Measurements from ENCODE around the gene FNDC3B.

Gene FNDC3B

DNA sequence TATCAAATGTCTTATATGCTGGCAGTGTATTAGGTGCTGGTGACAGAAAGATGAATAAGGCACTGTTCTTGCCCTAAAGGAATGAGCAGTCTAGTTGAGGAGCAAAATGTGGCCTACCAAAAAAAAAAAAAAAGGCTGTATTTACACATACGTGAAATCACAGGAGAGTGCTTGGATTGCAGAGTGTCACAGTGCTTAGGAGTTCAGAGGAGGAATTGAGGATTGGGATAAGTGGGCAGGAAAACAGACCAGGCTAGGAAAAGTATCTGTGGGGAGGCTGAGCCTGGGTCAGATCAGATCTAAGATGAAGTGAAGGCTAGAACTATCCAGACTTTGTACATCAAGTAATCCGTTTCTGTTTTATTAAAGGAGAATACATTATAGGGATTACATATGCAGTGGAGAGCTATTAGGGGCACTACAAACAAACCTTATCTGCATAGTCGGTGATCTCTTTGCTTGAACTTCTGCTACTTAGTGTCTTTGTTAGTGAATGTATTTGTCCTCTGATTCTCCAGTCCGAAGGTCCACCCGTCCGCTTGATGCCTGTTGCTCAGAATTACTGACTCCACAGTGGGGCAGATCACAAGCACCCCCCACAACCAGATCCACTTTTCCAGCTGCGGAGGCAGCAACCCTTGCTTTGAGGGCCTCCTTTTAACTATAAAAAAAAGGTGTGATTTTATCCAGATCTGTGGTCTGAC is 80.0 kb downstream of the FNDC3B start:
- peaks cover 32% of the 10 kb centered on the region for H3K36me3 ChIP-seq
- H3K4me1 ChIP-seq (ENCODE audit: control insufficient read depth in 1 of 2, insufficient read depth in 1 of 2, low read depth in 1 of 2, low read length in 1 of 2): peaks cover 20 to 28% of the 10 kb centered on the region in 2 experiments
- H3K27ac ChIP-seq: no peak overlapping the region
- H3K9me3 ChIP-seq: no peaks in the 10 kb centered on the region
- no peaks in the 10 kb centered on the region for H3K27me3 ChIP-seq
- H3K4me3 ChIP-seq (ENCODE audit: low read depth in 1 of 2, low read length in 1 of 2): no peak overlapping the region
- no peak for TF ChIP-seq CTCF (IDR thresholded peaks at IDR 0.05)

GRCh38 chr3:172120912-172121311 is 81.5 kb downstream of the FNDC3B start:
- Histone ChIP-seq H3K4me1 (ENCODE audit: control insufficient read depth in 1 of 2, insufficient read depth in 1 of 2, low read depth in 1 of 2, low read length in 1 of 2) (peaks cover 26 to 28% of the 10 kb centered on the region in 2 experiments), H3K36me3 (peaks cover 29% of the 10 kb centered on the region), H3K27ac (no peak overlapping the region), H3K4me3 (ENCODE audit: low read depth in 1 of 2, low read length in 1 of 2) (no peak overlapping the region), H3K27me3 (no peaks in the 10 kb centered on the region), H3K9me3 (no peaks in the 10 kb centered on the region)
- TF ChIP-seq CTCF (IDR thresholded peaks at IDR 0.05): no peak

GRCh38 chr3:172121981-172122380 is 82.6 kb downstream of the FNDC3B start:
- Histone ChIP-seq H3K4me1 (ENCODE audit: control insufficient read depth in 1 of 2, insufficient read depth in 1 of 2, low read depth in 1 of 2, low read length in 1 of 2) (peaks cover 36 to 38% of the 10 kb centered on the region in 2 experiments), H3K27ac (peak overlapping the region; percentile 56), H3K36me3 (peaks cover 18% of the 10 kb centered on the region), H3K9me3 (no peaks in the 10 kb centered on the region), H3K27me3 (no peaks in the 10 kb centered on the region), H3K4me3 (ENCODE audit: low read depth in 1 of 2, low read length in 1 of 2) (no peak overlapping the region)
- no peak for TF ChIP-seq CTCF (IDR thresholded peaks at IDR 0.05)

DNA sequence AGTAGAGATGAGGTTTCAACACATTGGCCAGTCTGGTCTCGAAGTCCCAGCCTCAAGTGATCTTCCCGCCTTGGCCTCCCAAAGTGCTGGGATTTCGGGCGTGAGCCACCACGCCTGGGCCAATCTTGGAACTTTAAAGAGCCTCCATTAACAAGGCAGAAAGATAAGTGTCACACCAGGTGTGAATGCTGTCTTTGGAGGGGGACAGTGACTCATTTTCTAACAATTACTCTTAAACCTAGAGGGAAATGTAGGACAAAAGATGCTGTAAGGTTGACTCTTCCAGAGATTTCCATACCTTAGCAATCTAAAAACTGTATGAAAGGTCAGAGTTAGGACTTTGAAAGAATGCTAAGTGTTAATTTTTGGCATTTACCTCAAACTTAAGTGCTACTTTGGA is 84.9 kb downstream of the FNDC3B start:
- TF ChIP-seq CTCF (IDR thresholded peaks at IDR 0.05): no peak
- Histone ChIP-seq H3K4me3 (ENCODE audit: low read depth in 1 of 2, low read length in 1 of 2) (no peak overlapping the region), H3K9me3 (no peaks in the 10 kb centered on the region), H3K27me3 (no peaks in the 10 kb centered on the region), H3K36me3 (peaks cover 17% of the 10 kb centered on the region), H3K4me1 (ENCODE audit: control insufficient read depth in 1 of 2, insufficient read depth in 1 of 2, low read depth in 1 of 2, low read length in 1 of 2) (peaks cover 44 to 49% of the 10 kb centered on the region in 2 experiments), H3K27ac (peak overlapping the region; percentile 95)

GRCh38 chr3:172125053-172125452 is 85.7 kb downstream of the FNDC3B start:
- no peaks in the 10 kb centered on the region for H3K27me3 ChIP-seq
- H3K36me3 ChIP-seq: peaks cover 12% of the 10 kb centered on the region
- no peak overlapping the region for H3K4me3 ChIP-seq (ENCODE audit: low read depth in 1 of 2, low read length in 1 of 2)
- peak overlapping the region; percentile 95 for H3K27ac ChIP-seq
- peaks cover 51 to 57% of the 10 kb centered on the region in 2 experiments for H3K4me1 ChIP-seq (ENCODE audit: control insufficient read depth in 1 of 2, insufficient read depth in 1 of 2, low read depth in 1 of 2, low read length in 1 of 2)
- no peak for TF ChIP-seq CTCF (IDR thresholded peaks at IDR 0.05)
- no peaks in the 10 kb centered on the region for H3K9me3 ChIP-seq
